ENCODE data around the gene TMEM186. TPM values are rescaled to one million over a fixed set of nuclear protein-coding genes. Genes with fewer than 3 reads are reported as not detected.
A peak's percentile ranks its signal among the peaks of the same experiment; 100 is the strongest.
"Not testable (repeated sequence)": the region's sequence is repeated elsewhere in the genome, so short reads cannot be mapped to it uniquely, and the experiment has no call there.

The TMEM186 gene
- total and polyA plus RNA-seq, 8 donors: 2.7 to 9.3 (median 4.4) TPM

GRCh38 chr16:8836797-8837196 is 39.4 kb upstream of the TMEM186 start:
- H3K9me3 ChIP-seq; H3K36me3 ChIP-seq; H3K27ac ChIP-seq; intact Hi-C loops (cut with DNase I); H3K27me3 ChIP-seq; ATAC-seq; DNase-seq; H3K4me3 ChIP-seq; H3K4me1 ChIP-seq; FAIRE-seq: not testable (repeated sequence)
- WGBS, 2 donors: 81 to 90% methylated on average over 6 to 7 of the region's 7 CpGs

- Histone ChIP-seq H3K9me3 (no peaks in the 10 kb centered on the region), H3K4me3 (no peak overlapping the region), H3K36me3 (peaks cover 0 to 15% (median 6%) of the 10 kb centered on the region in 3 donors), H3K27ac (no peak overlapping the region), H3K4me1 (no peaks in the 10 kb centered on the region), H3K27me3 (no peaks in the 10 kb centered on the region)
- 84 to 91% methylated on average over 16 of the region's 16 CpGs for WGBS, 2 donors
- intact Hi-C loops (cut with DNase I): no loop called here
- FAIRE-seq: no peak
- no peak for TF ChIP-seq CTCF (IDR thresholded peaks at IDR 0.05)
- peak in 1 of 4 donors; percentile 11 for ATAC-seq
- no peak for DNase-seq
These were observed 35.3 kb upstream of the TMEM186 start for GRCh38 chr16:8832717-8833105.

- Histone ChIP-seq H3K4me3 (no peak overlapping the region), H3K27ac (no peak overlapping the region), H3K4me1 (no peaks in the 10 kb centered on the region), H3K36me3 (peaks cover 0 to 15% (median 6%) of the 10 kb centered on the region in 3 donors), H3K27me3 (no peaks in the 10 kb centered on the region), H3K9me3 (no peaks in the 10 kb centered on the region)
- TF ChIP-seq CTCF (IDR thresholded peaks at IDR 0.05): no peak
- intact Hi-C loops (cut with DNase I): no loop called here
- ATAC-seq (no peak), DNase-seq (no peak), FAIRE-seq (no peak)
- 88 to 89% methylated on average over 18 of the region's 18 CpGs for WGBS, 2 donors
These were observed 34.7 kb upstream of the TMEM186 start for GRCh38 chr16:8831871-8832716.

- FAIRE-seq (no peak), ATAC-seq (peak in 1 of 4 donors; percentile 11), DNase-seq (no peak)
- Histone ChIP-seq H3K9me3 (no peaks in the 10 kb centered on the region), H3K27me3 (no peaks in the 10 kb centered on the region), H3K36me3 (peaks cover 0 to 15% (median 6%) of the 10 kb centered on the region in 3 donors), H3K27ac (no peak overlapping the region), H3K4me1 (no peaks in the 10 kb centered on the region), H3K4me3 (no peak overlapping the region)
- no peak for TF ChIP-seq CTCF (IDR thresholded peaks at IDR 0.05)
- WGBS, 2 donors: 92 to 93% methylated on average over 9 of the region's 9 CpGs
- intact Hi-C loops (cut with DNase I): no loop called here
These were observed 34.0 kb upstream of the TMEM186 start for GRCh38 chr16:8831450-8831849.

- Histone ChIP-seq H3K4me3 (no peak overlapping the region), H3K36me3 (peaks cover 0 to 15% (median 6%) of the 10 kb centered on the region in 3 donors), H3K27ac (no peak overlapping the region), H3K4me1 (no peaks in the 10 kb centered on the region), H3K9me3 (no peaks in the 10 kb centered on the region), H3K27me3 (no peaks in the 10 kb centered on the region)
- DNase-seq (no peak), FAIRE-seq (no peak), ATAC-seq (no peak)
- intact Hi-C loops (cut with DNase I): no loop called here
- TF ChIP-seq CTCF (IDR thresholded peaks at IDR 0.05): no peak
- WGBS, 2 donors: 94% methylated on average over 8 of the region's 8 CpGs
These were observed 31.2 kb upstream of the TMEM186 start for GRCh38 chr16:8828541-8829165.

Measured in pancreas (tissue), 10 donors.